Astrocyte of the cerebellum (primary cell): ENCODE results near the gene TEKT5.

Experiments
- DNase-seq: peaks from one replicate; pipeline ENCODE4 v3.0.0-alpha.2; 2011; ENCODE audit warnings: low read depth
- H3K4me3 ChIP-seq: 2 replicates; pipeline ENCODE4 v1.5.1; 2011; ENCODE audit warnings: mild to moderate bottlenecking, low read depth, low read length, moderate library complexity
- in situ Hi-C: cut with HindIII; loops from 2 replicates; pipeline ENCODE4 v1.10.0; 2017; ENCODE audit warnings: low sequenced_read_pairs
- TF ChIP-seq, protein P1 (sequence below): IDR thresholded peaks from 2 replicates; pipeline ENCODE4 v1.5.1; 2012; ENCODE audit warnings: low read length, low read depth, moderate library complexity, mild to moderate bottlenecking; ENCODE audit errors: missing control alignments

TEKT5 gene

GRCh38 chr16:10688726-10689125 is 6.0 kb downstream of the TEKT5 start:
- DNase-seq: no peak

GRCh38 chr16:10688291-10688690 is 6.4 kb downstream of the TEKT5 start:
- no peak overlapping the region for H3K4me3 ChIP-seq
- TF ChIP-seq, protein P1, sequence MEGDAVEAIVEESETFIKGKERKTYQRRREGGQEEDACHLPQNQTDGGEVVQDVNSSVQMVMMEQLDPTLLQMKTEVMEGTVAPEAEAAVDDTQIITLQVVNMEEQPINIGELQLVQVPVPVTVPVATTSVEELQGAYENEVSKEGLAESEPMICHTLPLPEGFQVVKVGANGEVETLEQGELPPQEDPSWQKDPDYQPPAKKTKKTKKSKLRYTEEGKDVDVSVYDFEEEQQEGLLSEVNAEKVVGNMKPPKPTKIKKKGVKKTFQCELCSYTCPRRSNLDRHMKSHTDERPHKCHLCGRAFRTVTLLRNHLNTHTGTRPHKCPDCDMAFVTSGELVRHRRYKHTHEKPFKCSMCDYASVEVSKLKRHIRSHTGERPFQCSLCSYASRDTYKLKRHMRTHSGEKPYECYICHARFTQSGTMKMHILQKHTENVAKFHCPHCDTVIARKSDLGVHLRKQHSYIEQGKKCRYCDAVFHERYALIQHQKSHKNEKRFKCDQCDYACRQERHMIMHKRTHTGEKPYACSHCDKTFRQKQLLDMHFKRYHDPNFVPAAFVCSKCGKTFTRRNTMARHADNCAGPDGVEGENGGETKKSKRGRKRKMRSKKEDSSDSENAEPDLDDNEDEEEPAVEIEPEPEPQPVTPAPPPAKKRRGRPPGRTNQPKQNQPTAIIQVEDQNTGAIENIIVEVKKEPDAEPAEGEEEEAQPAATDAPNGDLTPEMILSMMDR: no peak
- no peak for DNase-seq
- in situ Hi-C loops: no loop called here

More at GRCh38 chr16:10688726-10689125, 6.0 kb downstream of the TEKT5 start:
- TF ChIP-seq, protein P1: no peak
- in situ Hi-C loops: no loop called here
- H3K4me3 ChIP-seq: no peak overlapping the region

DNA sequence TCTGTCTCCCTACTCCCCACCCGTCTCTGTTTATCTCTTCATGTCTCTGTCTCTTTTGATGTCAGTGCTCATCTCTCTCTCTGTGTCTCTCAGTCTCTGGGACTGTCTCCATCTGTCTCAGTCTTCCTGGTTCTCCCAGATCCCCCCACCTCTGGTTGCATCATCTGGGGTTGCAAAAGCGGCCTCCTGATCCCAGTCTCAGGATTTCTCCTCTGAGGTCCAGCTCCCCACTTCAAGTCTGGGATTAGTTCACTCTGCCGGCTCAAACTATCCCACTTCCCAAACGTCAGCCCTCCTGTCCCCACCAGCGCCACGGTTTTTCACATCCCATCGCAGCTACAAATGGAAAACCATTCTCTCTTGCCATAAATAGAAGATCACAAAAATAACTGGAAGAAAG is 9.0 kb downstream of the TEKT5 start:
- TF ChIP-seq, protein P1: no peak
- DNase-seq: no peak
- in situ Hi-C loops: no loop called here
- no peak overlapping the region for H3K4me3 ChIP-seq

DNA sequence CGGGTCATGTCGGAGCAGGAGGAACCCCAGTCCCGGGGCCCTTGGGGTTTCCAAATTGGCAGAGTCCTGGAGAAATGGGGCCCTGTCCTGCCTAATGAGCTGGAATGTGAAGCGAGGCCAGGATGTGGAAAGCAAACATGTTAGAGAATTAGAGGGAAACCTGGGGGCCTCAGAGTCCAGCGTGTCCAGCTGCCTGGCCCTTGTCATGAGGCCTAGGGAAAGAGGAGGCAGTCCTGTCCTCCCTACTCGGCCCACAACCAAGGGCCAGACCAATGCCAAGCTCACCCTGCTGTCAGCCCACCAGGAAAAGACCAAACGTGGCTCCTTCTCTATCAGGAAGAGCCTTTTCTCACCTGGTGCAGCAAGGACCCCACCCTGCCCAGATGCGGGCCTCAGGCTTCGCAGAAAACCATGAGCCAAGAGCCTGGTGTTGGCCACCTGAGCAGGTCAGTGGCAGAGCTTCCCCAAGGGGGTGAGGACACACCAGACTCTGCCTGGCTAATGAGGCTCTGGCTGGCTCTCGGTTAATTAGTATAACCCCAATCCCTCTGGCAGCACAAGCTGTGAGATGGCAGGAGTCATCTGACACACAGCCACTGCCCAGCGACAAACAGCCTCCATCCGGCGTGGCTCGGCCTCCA is 10.1 kb downstream of the TEKT5 start:
- in situ Hi-C loops: no loop called here
- DNase-seq: no peak

DNA sequence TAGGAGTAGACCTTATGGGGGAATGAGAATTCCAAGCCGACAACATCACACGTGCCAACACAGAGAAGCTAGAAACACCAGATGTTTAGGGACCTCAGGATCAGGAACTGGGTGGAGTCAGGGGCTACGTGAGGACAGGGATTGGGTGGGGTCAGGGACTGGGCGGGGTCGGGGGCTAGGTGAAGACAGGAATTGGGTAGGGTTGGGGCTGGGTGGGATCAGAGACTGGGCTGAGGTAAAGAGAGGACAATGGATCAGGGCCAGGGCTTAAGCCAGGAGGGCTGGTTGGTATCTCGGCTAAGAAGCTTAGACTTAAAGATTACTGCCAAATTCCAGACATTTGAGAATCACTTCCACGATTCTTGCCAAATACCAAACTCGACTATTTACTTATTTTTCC is 11.6 kb downstream of the TEKT5 start:
- TF ChIP-seq, protein P1: no peak
- in situ Hi-C loops: no loop called here
- DNase-seq: no peak
- no peak overlapping the region for H3K4me3 ChIP-seq

More for the DNA sequence above, 10.1 kb downstream of the TEKT5 start:
- H3K4me3 ChIP-seq: no peak overlapping the region
- TF ChIP-seq, protein P1: no peak

DNA sequence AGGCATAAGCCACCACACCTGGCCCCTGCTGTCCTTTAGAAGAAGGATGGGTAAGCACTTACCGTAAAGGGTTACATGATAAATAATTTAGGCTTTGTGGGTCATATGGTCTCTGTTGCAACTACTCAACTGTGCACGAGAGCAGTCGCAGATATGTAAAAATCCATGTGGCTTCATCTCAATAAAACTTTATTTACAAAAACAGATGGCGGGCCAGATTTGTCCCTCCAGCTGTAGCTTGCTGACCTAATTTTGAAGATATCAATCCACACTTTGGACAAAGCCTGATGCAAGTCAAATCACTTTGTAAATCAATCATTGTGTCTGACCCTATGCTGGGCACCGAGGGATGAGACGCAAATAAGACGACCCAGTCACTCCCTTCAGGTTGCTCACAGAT is 12.1 kb downstream of the TEKT5 start:
- in situ Hi-C loops: no loop called here

More for the DNA sequence above, 12.1 kb downstream of the TEKT5 start:
- TF ChIP-seq, protein P1: no peak
- H3K4me3 ChIP-seq: no peak overlapping the region
- DNase-seq: no peak
